ENCODE results near the gene ZNF224. TPM values are rescaled to one million over a fixed set of nuclear protein-coding genes. Genes with fewer than 3 reads are reported as not detected.
A peak's percentile ranks its signal among the peaks of the same experiment; 100 is the strongest.

The ZNF224 gene
- total RNA-seq (2012; rRNA removed), result 24.4 and 26.3 TPM in 2 replicates
- 5.7 and 10.3 TPM in 2 replicates for polyA plus RNA-seq (2012; rRNA removed)
- 1.3 TPM in 2 replicates for polyA plus RNA-seq (2012; cell fraction: cytosol; rRNA removed)
- 11.7 and 67.5 TPM in 2 replicates for polyA plus RNA-seq (2012; cell fraction: nucleus; rRNA removed; ENCODE audit: low replicate concordance)
- Bru-seq, nascent RNA, result percentile 72 among the genes with signal in this experiment
- percentile 77 among the genes with signal in this experiment for BruChase-seq, experiment 1, labeled RNA remaining after a 6-hour chase
- percentile 84 among the genes with signal in this experiment for BruChase-seq, experiment 2, labeled RNA remaining after a 2-hour chase
- long read RNA-seq, partial matches to known transcripts, result 5 of 20 reads
- long read RNA-seq, other reads (novel, unspliced or antisense), result 7 of 20 reads

DNA sequence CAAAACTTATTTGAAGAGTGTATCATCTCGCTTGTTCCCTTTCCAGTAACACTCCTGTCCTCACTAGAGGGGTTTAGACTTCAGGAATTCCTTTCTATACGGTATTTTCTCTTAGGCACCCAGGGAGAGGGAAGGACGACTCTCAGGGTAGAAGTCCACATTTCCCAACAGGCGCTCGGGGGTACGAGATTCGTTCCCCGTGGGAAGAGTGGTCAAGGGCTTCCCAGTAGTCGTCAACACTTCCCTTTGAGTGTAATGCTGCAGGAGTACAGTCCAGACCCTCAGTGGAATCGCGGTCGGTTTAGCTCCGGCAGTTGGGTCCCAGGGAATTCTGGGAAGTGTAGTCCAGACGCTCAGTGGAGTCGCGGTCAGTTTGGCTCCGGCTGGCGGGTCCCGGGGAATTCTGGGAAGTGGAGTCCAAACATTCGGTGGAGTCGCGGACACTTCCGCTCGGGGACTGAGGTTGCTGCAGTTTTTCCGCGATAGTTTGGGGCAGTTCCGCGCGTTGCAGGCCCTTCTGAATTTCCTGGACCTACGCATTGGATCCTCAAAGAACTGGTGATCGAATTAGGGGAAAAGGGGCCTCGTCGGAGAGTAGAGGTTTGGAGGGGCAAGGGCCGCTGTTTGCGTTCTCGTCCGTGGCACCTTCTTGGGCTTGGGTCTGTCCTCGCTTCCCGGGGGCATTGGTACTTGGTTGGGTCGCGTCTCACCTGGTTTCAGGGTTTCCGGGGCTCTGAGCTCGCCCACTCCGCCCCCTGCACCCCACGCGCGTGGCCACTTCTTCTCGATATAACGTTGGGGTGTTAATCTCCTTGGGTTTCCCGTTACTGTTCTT lies at the start of gene ZNF224:
Gene ZNF224, plus strand, starts transcription at position 431 of the 835 bp plus-strand sequence. CDS start 3,513 bp downstream, outside the sequence.
- peak within 1 kb of the TSS; percentile 89 for H3K9ac ChIP-seq (ENCODE audit: low read depth, low read length)
- H3K14ac ChIP-seq (replicated peaks; ENCODE audit: low read depth, low read length), result peak within 1 kb of the TSS; percentile 94
- no peak within 1 kb of the TSS for H2BK20ac ChIP-seq (ENCODE audit: low read depth, low read length)
- dilution Hi-C loops (cut with HindIII; ENCODE audit: low sequenced_read_pairs, unreplicated experiment), result no loop called here
- H3K4me1 ChIP-seq (ENCODE audit: control insufficient read depth, insufficient read depth, low read length), result no peaks in the 10 kb centered on the region
- peak within 1 kb of the TSS; percentile 82 for H3K4ac ChIP-seq (ENCODE audit: low read depth, low read length)
- H3K36me3 ChIP-seq (ENCODE audit: control insufficient read depth, insufficient read depth, low read length), result peaks cover 8% of the 10 kb centered on the region
- peak within 1 kb of the TSS; percentile 56 to 89 for H4K8ac ChIP-seq (ENCODE audit: low read depth in 2 of 2, low read length in 2 of 2)
- no peak within 1 kb of the TSS for H2AK5ac ChIP-seq (ENCODE audit: low read depth, low read length)
- peaks cover 14 to 25% of the 10 kb centered on the region in 2 experiments for H3K79me1 ChIP-seq (ENCODE audit: low read depth in 1 of 2, low read length in 2 of 2)
- peak within 1 kb of the TSS; percentile 66 for H3K27ac ChIP-seq (ENCODE audit: insufficient read depth, low read length)
- ATAC-seq (ENCODE audit: low read depth), result peak; percentile 98
- H2BK15ac ChIP-seq (ENCODE audit: low read depth, low read length), result no peak within 1 kb of the TSS; the same call in 2 of the 3 replicates
- in situ Hi-C loops (cut with MboI; ENCODE audit: low sequenced_read_pairs), result no loop called here
- intact Hi-C loops (cut with micrococcal nuclease), result loop anchor here (10.0 kb wide), 1 partner anchor 159 kb away; the partner anchor contains the start of gene ZNF45
- peak; percentile 90 for DNase-seq
- H3K56ac ChIP-seq (ENCODE audit: extremely low read depth, insufficient read depth, low read length), result peak within 1 kb of the TSS; percentile 91
- H3K4me2 ChIP-seq (ENCODE audit: low read depth, low read length), result peak within 1 kb of the TSS; percentile 99
- peak within 1 kb of the TSS; percentile 24 for H2BK120ac ChIP-seq (ENCODE audit: low read depth, low read length)
- TF ChIP-seq BHLHE40 (IDR thresholded peaks at IDR 0.05; ENCODE audit: low read depth, low read length), result no peak
- TF ChIP-seq ELK1 (IDR thresholded peaks at IDR 0.05; ENCODE audit: borderline replicate concordance, low read depth, low read length), result no peak
- peak; percentile 27; the same call in 1 of the 2 replicates for TF ChIP-seq MAZ (IDR thresholded peaks at IDR 0.05; ENCODE audit: borderline replicate concordance, low read depth, low read length)
- TF ChIP-seq POLR2A (IDR thresholded peaks at IDR 0.05; ENCODE audit: low read depth, low read length), result peak; percentile 55; the same call in 1 of the 2 replicates
- ChIA-PET POLR2A (ENCODE audit: unreplicated experiment) (no interaction called here), CTCF (no interaction called here)
- H3K9me3 ChIP-seq (ENCODE audit: control insufficient read depth, insufficient read depth, low read length), result no peaks in the 10 kb centered on the region
- no peaks in the 10 kb centered on the region for H4K20me1 ChIP-seq (ENCODE audit: insufficient read depth, low read length)
- H2BK5ac ChIP-seq (ENCODE audit: low read depth, low read length, poor library complexity, severe bottlenecking), result peak within 1 kb of the TSS; percentile 59
- H4K91ac ChIP-seq (ENCODE audit: insufficient read depth, low read depth, low read length), result peak within 1 kb of the TSS; percentile 71
- H3K23ac ChIP-seq (ENCODE audit: low read depth, low read length), result peak within 1 kb of the TSS; percentile 95
- H3K18ac ChIP-seq (ENCODE audit: low read depth, low read length), result peak within 1 kb of the TSS; percentile 45; the same call in 1 of the 2 replicates
- H3K27me3 ChIP-seq (ENCODE audit: control insufficient read depth, insufficient read depth, low read length), result no peaks in the 10 kb centered on the region
- peak within 1 kb of the TSS; percentile 95 for H2AK9ac ChIP-seq (replicated peaks; ENCODE audit: low read depth, low read length, poor library complexity)
- H3K9me1 ChIP-seq (ENCODE audit: insufficient read depth, low read length), result no peaks in the 10 kb centered on the region
- H3K4me3 ChIP-seq (ENCODE audit: insufficient read depth, low read depth, low read length), result peak within 1 kb of the TSS; percentile 83
- WGBS, 2 experiments (ENCODE audit: extremely low coverage in 2 of 2, insufficient read length in 1 of 2), result 3% methylated on average over 18 of the region's 50 CpGs; no CpG with 5 or more reads in 1 of the 2 experiments
- peak within 1 kb of the TSS; percentile 100 for H2AFZ ChIP-seq (replicated peaks; ENCODE audit: low read length, poor library complexity)
- BruUV-seq (replicated peaks), result no TSS peak
- peak within 1 kb of the TSS; percentile 79; the same call in 1 of the 2 replicates for H4K5ac ChIP-seq (ENCODE audit: low read depth, low read length)

All from IMR-90 (cell line).